Measurements from ENCODE around the gene DDC. TPM values are rescaled to one million over a fixed set of nuclear protein-coding genes. Genes with fewer than 3 reads are reported as not detected.

The DDC gene, protein sequence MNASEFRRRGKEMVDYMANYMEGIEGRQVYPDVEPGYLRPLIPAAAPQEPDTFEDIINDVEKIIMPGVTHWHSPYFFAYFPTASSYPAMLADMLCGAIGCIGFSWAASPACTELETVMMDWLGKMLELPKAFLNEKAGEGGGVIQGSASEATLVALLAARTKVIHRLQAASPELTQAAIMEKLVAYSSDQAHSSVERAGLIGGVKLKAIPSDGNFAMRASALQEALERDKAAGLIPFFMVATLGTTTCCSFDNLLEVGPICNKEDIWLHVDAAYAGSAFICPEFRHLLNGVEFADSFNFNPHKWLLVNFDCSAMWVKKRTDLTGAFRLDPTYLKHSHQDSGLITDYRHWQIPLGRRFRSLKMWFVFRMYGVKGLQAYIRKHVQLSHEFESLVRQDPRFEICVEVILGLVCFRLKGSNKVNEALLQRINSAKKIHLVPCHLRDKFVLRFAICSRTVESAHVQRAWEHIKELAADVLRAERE
- total RNA-seq, result not detected in 2 replicates

DNA sequence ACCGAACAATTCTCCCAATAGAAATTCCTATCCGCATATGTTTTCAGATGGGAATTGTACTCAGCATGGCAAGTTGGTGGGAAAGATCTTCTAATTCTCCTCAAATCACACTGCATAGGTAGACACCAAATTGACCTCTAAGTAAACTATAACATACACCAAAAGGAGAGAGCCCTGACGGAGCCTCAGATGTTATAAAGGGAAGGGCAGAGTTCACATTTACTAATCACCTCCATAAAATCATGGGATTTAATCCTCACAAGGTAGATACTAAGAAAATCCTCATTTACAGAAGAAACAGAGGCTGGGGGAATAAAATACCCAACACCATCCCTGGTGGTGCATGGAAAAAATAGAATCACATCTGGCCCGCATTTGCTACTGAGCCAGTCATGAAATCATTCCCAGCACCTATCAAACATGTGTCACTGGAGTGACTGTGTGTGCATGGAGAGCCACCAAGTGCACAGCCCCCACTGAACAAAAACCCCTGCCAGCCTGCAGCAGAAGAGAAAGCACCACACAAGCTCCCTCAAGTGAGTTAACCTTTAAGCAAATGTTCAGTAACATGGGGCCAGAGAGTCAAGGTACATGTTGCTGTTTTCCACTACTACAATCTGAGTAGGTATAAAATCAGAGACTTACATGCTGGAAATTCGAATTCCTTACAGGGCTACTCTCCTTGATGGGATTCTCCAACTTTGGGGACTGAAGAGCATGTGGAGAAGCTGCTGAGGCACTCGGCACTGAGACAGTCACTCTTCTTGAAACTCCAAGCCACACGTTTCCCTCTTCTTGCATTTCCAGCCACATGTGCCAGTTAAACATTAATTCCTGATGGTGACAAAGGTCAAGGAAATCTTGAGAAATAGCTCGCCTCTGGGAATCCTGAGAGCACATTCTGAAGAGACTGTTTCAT is at the start of gene DDC:
Gene DDC (minus strand): TSS at position 766 of the 919 bp plus-strand sequence. CDS start 21,320 bp downstream, outside the sequence.

DNA sequence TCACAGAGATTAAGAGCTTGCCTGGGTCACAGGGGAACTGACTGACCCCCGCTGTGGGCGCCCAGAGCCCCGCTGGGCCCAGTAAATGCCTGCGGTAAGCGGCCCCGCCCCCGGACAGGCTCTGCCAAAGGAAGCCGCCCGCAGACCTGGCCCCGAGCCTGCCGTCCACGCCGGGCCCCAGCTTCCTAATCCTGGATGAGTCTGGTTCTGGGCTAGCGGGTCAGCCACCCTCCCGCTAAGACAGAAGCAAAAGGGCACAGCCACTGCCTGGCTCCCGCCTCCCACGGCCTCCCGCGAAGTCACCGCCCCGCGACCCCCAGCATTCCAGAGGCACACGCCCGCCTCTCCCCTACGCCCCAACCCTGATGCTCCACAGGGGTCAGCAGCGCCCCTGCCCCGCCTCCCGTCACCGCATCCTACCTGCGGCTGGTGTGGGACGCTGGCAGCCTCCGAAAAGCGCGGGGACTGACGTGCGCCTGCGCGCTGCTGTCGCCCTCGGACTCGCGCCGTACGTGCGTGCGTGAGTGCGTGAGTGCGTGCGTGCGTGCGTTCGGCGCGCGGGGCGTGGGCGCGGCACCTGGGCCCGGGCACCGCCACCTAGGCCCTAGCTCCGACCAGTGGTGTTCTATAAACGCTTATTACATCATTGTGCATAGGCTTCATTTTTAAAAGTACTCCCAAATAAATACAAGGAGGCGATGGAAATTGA is 115.2 kb downstream of the DDC start, which contains the start of gene FIGNL1:
Gene FIGNL1 (minus strand): TSS at position 470 of the 709 bp plus-strand sequence. CDS start 3,063 bp downstream, outside the sequence.

Other genes with a start within 250 kb of the DDC start
- 4.3 TPM in 2 replicates for gene FIGNL1, start 115.1 kb downstream of the DDC start, total RNA-seq
- 26.7 and 33.8 TPM in 2 replicates for gene GRB10, start 217.5 kb upstream of the DDC start, total RNA-seq